ENCODE data around the gene IRF2BP1. TPM values are rescaled to one million over a fixed set of nuclear protein-coding genes. Genes with fewer than 3 reads are reported as not detected.

IRF2BP1 gene
- polyA plus RNA-seq, 3 donors: 2.0 to 3.9 (median 2.1) TPM

DNA sequence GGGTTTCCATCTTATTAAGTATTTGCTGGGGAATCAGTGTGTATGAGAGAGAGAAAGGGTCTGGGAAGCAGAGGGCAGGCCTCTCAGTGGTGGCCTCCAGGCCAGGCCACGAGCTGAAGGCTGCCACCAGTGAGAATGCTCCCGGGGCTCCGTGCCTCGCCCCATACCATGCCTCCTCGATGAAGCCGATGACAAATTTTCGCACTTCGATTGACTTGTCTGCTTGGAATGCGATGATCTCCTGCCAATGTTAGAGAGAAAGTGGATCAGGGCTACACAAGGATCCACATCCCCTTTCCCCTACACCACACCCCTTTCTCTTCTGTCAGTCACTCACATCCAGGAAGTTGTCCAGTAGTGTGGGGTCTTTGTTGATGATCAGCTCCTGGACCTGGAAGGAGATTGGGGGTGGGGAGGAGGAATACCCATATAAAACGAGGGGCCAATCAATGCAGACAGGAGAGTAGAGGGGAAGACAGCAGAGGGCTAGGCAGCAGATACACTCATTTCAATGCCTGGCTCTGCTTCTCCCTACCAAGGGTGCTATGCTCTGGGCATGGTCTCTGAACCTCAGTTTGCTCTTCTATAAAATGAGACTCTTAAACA is 33.7 kb downstream of the IRF2BP1 start:
- Histone ChIP-seq H2AFZ (ENCODE audit: insufficient read depth, low read depth, low read length, poor library complexity, severe bottlenecking) (no peak overlapping the region), H3K9me3 (replicated peaks in 1 of 2; ENCODE audit: control insufficient read depth in 1 of 2, insufficient read depth in 1 of 2, low read length in 2 of 2) (no peaks in the 10 kb centered on the region), H3K36me3 (replicated peaks in 1 of 2; ENCODE audit: control insufficient read depth in 1 of 2, insufficient read depth in 2 of 2, low read length in 2 of 2) (peaks cover 78 to 98% of the 10 kb centered on the region in 2 donors), H3K27me3 (ENCODE audit: control insufficient read depth in 2 of 2, insufficient read depth in 2 of 2, low read length in 2 of 2) (no peaks in the 10 kb centered on the region), H3K4me1 (ENCODE audit: control insufficient read depth in 1 of 2, insufficient read depth in 2 of 2, low read length in 2 of 2) (no peaks in the 10 kb centered on the region), H3K4me3 (replicated peaks in 1 of 3; ENCODE audit: low read depth in 2 of 3, low read length in 3 of 3) (no peak overlapping the region), H4K20me1 (ENCODE audit: insufficient read depth, low read length) (peaks cover 76% of the 10 kb centered on the region), H3K4me2 (replicated peaks; ENCODE audit: extremely low read depth, low read length, poor library complexity, severe bottlenecking) (no peak overlapping the region), H3K27ac (ENCODE audit: low read depth in 1 of 2, low read length in 2 of 2) (no peak overlapping the region), H3K9ac (ENCODE audit: insufficient read depth, low read length, poor library complexity, severe bottlenecking) (no peak overlapping the region), H3K79me2 (ENCODE audit: insufficient read depth, low read length) (peaks cover 20% of the 10 kb centered on the region)
- WGBS (ENCODE audit: insufficient coverage): 100% methylated on average over 5 of the region's 10 CpGs
- Mint-ChIP-seq H3K4me1 (no peaks in the 10 kb centered on the region), H3K27me3 (ENCODE audit: low read depth in 3 of 3) (peaks cover 0 to 3% (median 0%) of the 10 kb centered on the region in 3 donors), H3K36me3 (peaks cover 72 to 94% of the 10 kb centered on the region in 2 donors), H3K9me3 (no peaks in the 10 kb centered on the region), H3K4me3 (no peak overlapping the region), H3K27ac (peak overlapping the region in 2 of 7 donors; percentile 2 to 79)
- DNase-seq: no peak
- TF ChIP-seq, protein P1, sequence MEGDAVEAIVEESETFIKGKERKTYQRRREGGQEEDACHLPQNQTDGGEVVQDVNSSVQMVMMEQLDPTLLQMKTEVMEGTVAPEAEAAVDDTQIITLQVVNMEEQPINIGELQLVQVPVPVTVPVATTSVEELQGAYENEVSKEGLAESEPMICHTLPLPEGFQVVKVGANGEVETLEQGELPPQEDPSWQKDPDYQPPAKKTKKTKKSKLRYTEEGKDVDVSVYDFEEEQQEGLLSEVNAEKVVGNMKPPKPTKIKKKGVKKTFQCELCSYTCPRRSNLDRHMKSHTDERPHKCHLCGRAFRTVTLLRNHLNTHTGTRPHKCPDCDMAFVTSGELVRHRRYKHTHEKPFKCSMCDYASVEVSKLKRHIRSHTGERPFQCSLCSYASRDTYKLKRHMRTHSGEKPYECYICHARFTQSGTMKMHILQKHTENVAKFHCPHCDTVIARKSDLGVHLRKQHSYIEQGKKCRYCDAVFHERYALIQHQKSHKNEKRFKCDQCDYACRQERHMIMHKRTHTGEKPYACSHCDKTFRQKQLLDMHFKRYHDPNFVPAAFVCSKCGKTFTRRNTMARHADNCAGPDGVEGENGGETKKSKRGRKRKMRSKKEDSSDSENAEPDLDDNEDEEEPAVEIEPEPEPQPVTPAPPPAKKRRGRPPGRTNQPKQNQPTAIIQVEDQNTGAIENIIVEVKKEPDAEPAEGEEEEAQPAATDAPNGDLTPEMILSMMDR (IDR thresholded peaks at IDR 0.05): no peak
- intact Hi-C loops (cut with micrococcal nuclease): no loop called here

DNA sequence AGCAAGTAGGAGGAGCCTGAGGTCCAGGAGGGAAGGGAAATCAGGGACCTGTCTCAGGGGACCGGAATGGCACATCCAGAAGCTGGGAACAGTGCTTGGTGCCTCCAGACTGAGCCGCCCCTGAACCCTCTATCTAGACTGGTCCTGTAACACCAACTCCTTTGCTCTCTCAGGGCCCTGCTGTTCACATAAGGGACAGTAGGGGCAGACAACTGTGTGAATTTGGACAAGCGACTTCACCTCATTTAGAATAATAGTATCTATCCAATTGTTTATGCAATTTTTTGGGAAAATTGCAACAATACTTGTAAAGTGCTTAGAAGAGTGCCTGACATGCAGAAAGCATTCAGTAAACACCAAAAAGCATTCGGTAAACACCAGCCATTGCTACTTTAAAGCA is 37.0 kb downstream of the IRF2BP1 start:
- Mint-ChIP-seq H3K9me3 (no peaks in the 10 kb centered on the region), H3K4me3 (no peak overlapping the region), H3K4me1 (no peaks in the 10 kb centered on the region), H3K27ac (no peak overlapping the region), H3K36me3 (peaks cover 75 to 91% of the 10 kb centered on the region in 2 donors), H3K27me3 (ENCODE audit: low read depth in 3 of 3) (peaks cover 0 to 2% (median 0%) of the 10 kb centered on the region in 3 donors)
- Histone ChIP-seq H2AFZ (ENCODE audit: insufficient read depth, low read depth, low read length, poor library complexity, severe bottlenecking) (no peak overlapping the region), H3K79me2 (ENCODE audit: insufficient read depth, low read length) (no peaks in the 10 kb centered on the region), H4K20me1 (ENCODE audit: insufficient read depth, low read length) (peaks cover 65% of the 10 kb centered on the region), H3K9ac (ENCODE audit: insufficient read depth, low read length, poor library complexity, severe bottlenecking) (no peak overlapping the region), H3K27ac (ENCODE audit: low read depth in 1 of 2, low read length in 2 of 2) (no peak overlapping the region), H3K4me1 (ENCODE audit: control insufficient read depth in 1 of 2, insufficient read depth in 2 of 2, low read length in 2 of 2) (no peaks in the 10 kb centered on the region), H3K27me3 (ENCODE audit: control insufficient read depth in 2 of 2, insufficient read depth in 2 of 2, low read length in 2 of 2) (no peaks in the 10 kb centered on the region), H3K4me2 (replicated peaks; ENCODE audit: extremely low read depth, low read length, poor library complexity, severe bottlenecking) (no peak overlapping the region), H3K4me3 (replicated peaks in 1 of 3; ENCODE audit: low read depth in 2 of 3, low read length in 3 of 3) (no peak overlapping the region), H3K9me3 (replicated peaks in 1 of 2; ENCODE audit: control insufficient read depth in 1 of 2, insufficient read depth in 1 of 2, low read length in 2 of 2) (no peaks in the 10 kb centered on the region), H3K36me3 (replicated peaks in 1 of 2; ENCODE audit: control insufficient read depth in 1 of 2, insufficient read depth in 2 of 2, low read length in 2 of 2) (peaks cover 90 to 100% of the 10 kb centered on the region in 2 donors)
- DNase-seq: no peak
- intact Hi-C loops (cut with micrococcal nuclease): no loop called here
- 100% methylated on average over 2 of the region's 4 CpGs for WGBS (ENCODE audit: insufficient coverage)
- TF ChIP-seq, protein P1 (IDR thresholded peaks at IDR 0.05): peak; percentile 40

All from CD14-positive monocyte (primary cell).